ENCODE data around the gene C1QL4. TPM values are rescaled to one million over a fixed set of nuclear protein-coding genes. Genes with fewer than 3 reads are reported as not detected.

The C1QL4 gene
- total and polyA plus RNA-seq, 9 of the 15 experiments (the other 6 are each of a cell fraction or from before 2014, with no cell fraction given) = 0.08 to 2.1 (median 0.31) TPM

DNA sequence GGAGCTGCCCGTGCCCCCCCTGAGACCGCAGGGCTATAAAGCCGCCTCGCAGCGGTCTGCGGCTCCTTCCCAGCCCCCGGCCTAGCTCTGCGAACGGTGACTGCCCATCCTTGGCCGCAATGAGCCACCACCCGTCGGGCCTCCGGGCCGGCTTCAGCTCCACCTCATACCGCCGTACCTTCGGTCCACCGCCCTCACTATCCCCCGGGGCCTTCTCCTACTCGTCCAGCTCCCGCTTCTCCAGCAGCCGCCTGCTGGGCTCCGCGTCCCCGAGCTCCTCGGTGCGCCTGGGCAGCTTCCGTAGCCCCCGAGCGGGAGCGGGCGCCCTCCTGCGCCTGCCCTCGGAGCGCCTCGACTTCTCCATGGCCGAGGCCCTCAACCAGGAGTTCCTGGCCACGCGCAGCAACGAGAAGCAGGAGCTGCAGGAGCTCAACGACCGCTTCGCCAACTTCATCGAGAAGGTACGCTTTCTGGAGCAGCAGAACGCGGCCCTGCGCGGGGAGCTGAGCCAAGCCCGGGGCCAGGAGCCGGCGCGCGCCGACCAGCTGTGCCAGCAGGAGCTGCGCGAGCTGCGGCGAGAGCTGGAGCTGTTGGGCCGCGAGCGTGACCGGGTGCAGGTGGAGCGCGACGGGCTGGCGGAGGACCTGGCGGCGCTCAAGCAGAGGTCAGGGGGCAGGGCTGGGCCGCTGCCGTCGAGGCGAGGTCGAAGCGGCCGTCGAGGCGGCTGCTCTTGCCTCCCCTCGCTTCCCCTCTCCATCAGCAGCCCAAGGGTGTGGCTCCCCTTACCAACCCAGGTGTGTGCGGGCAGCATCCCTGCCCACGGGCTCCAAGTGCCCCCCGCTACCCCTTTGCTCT is 41.7 kb downstream of the C1QL4 start, which contains the start of gene PRPH:
TSS of gene PRPH (plus strand) at position 66 of the 855 bp plus-strand sequence. CDS start at position 120, 54 bp downstream.
- no peaks in the 10 kb centered on the region for H3K36me3 ChIP-seq (ENCODE audit: control insufficient read depth, insufficient read depth, low read length)
- no peaks in the 10 kb centered on the region for H4K20me1 ChIP-seq (replicated peaks; ENCODE audit: control insufficient read depth, insufficient read depth, low read length)
- no peak within 1 kb of the TSS for H2AFZ ChIP-seq (ENCODE audit: low read depth, low read length)
- no peak within 1 kb of the TSS for H3K9ac ChIP-seq (ENCODE audit: insufficient read depth in 1 of 2, low read depth in 2 of 2, low read length in 2 of 2)
- 74% methylated on average over 30 of the region's 82 CpGs for WGBS (ENCODE audit: insufficient coverage, low coverage, missing lambda C conversion rate)
- no peaks in the 10 kb centered on the region for H3K9me3 ChIP-seq (replicated peaks; ENCODE audit: control insufficient read depth, insufficient read depth, low read depth, low read length)
- H3K4me3 ChIP-seq = no peak within 1 kb of the TSS
- no peak within 1 kb of the TSS for H3K27ac ChIP-seq (ENCODE audit: extremely low read depth, low read depth, low read length)
- peaks cover 10% of the 10 kb centered on the region for H3K9me1 ChIP-seq (ENCODE audit: control insufficient read depth, insufficient read depth, low read length)
- no peak for ATAC-seq
- BruUV-seq (replicated peaks) = no TSS peak
- no peaks in the 10 kb centered on the region for H3K27me3 ChIP-seq (ENCODE audit: control insufficient read depth in 2 of 2, insufficient read depth in 2 of 2, low read length in 2 of 2)
- ChIA-PET CTCF (ENCODE audit: low intra/inter-chr PET ratio) (interaction anchor here (0.5 kb wide), 1 partner anchor 9 kb away, joined by 3 read pairs; no protein-coding TSS in a partner anchor), POLR2A (interaction anchor here (0.5 to 2.9 kb wide), 14 partner anchors 9 to 202 kb away, joined by 3 to 14 read pairs (median 4); partner anchors contain the start of genes DNAJC22 and TROAP)
- DNase-seq (ENCODE audit: extremely low read depth in 1 of 4, low spot score in 3 of 4) = no peak
- intact Hi-C loops (cut with micrococcal nuclease) = no loop called here
- in situ Hi-C loops (cut with MboI) = no loop called here
- FAIRE-seq = no peak
- TF ChIP-seq ARNT (IDR thresholded peaks at IDR 0.05) (no peak), FIP1L1 (IDR thresholded peaks at IDR 0.05; ENCODE audit: low read depth, low read length, poor library complexity, severe bottlenecking) (peak; percentile 31), ZBTB33 (CRISPR knock-in tag; IDR thresholded peaks at IDR 0.05) (peak; percentile 70; the same call in 1 of the 2 replicates)
- peaks cover 9 to 54% of the 10 kb centered on the region in 2 experiments; a peak in 4 of 5 replicates for H3K4me1 ChIP-seq (replicated peaks in 1 of 2; ENCODE audit: control insufficient read depth in 2 of 2, insufficient read depth in 2 of 2, low read length in 2 of 2)
- no peak within 1 kb of the TSS for H3K4me2 ChIP-seq (ENCODE audit: insufficient read depth, low read length)
- H3K79me2 ChIP-seq (ENCODE audit: control insufficient read depth, insufficient read depth, low read length) = no peaks in the 10 kb centered on the region

All from K562 (cell line).